HG03025 (cell line): ENCODE measurements around the gene PTGR3.

Experiments
- ATAC-seq: cut with Tn5 transposase; IDR thresholded peaks from one replicate; pipeline ENCODE4 v1.9.1; 2021; ENCODE audit warnings: mild to moderate bottlenecking, moderate library complexity; ENCODE audit not compliant: unreplicated experiment, low FRiP score

The PTGR3 gene

GRCh38 chr18:75209129-75209950, at the start of gene PTGR3:
Gene PTGR3 (minus strand): TSS chr18:75209139. CDS start chr18:75209058, 81 bp downstream.
- peak; percentile 45 for ATAC-seq

GRCh38 chr18:75257605-75258004, 48.7 kb upstream of the PTGR3 start:
- no peak for ATAC-seq

DNA sequence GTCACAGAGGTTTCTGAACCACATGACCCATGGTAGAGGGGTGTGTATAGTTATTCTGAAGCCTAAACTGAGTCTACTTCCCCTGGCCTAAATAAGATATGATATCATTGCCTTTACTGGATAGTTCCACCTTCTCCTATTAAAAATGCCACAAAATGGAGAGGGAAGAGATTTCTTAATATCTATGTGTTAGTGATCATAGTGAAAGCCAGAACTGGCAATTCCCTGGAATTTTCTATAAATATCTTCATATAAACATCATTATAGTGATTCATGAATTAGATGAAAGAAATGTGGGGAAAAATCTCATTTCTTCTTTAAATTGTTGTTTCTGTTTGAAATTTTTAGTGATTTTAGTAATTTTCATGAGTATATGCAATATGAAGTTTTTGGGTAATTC, 47.4 kb upstream of the PTGR3 start:
- no peak for ATAC-seq

GRCh38 chr18:75255094-75255493, 46.2 kb upstream of the PTGR3 start:
- no peak for ATAC-seq

DNA sequence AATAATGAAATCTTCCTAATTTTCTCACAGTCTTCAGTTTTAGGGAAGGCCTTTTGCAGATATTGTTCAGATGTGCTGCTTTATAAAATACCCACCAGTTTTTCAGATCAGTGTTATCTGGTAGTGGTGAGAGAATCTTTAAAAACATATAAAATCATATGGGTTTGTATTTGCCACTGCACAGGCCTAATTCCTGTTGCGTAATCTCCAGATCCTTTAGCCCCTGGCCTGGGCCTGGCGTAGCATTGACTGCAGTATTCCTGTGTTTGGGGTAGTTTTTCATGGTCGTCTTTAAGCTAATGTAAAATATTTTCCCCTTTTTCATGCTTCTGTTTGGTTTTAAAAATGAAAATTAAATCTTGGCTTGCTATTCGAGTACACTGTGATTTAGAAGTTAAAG, 44.8 kb upstream of the PTGR3 start:
- no peak for ATAC-seq

- ATAC-seq: no peak
Measured at GRCh38 chr18:75253043-75253442, 44.1 kb upstream of the PTGR3 start.

DNA sequence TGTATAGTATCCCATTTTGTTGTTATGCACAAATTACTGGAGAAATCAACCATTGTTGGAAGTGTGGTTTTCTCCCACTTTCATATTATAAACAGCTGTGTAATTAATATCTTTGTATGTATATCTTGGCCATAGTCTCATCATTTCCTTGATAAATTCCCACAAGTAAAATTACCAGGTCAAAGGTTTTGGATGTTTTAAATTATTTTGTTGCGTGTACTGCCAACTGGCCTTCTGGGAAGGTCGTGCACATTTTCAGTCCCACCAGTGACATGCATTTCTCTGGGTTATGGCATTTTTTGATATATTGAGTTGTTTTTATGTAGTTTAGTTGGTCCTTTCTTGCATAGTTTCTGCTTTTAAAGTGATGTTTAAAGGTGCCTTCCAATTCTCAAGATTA, 43.2 kb upstream of the PTGR3 start:
- ATAC-seq: no peak

DNA sequence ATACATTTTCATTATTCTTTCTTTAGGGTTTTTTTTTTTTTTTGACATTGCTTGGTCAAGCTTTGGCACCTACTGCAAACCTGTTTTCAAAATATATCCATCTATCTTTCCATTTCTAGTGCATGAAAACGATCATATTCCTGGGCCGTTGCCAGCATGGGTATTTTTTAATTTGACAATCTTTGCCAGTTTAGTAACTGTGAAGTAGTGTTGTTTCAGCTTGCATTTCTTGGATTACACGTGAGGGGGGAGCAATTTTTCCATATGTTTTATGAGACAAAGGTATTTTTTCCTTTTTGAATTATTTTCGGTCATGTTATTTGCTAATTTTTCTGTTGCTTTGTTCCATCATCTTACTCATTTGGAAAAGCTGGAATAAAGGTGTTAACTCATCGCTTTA, 42.5 kb upstream of the PTGR3 start:
- no peak for ATAC-seq

DNA sequence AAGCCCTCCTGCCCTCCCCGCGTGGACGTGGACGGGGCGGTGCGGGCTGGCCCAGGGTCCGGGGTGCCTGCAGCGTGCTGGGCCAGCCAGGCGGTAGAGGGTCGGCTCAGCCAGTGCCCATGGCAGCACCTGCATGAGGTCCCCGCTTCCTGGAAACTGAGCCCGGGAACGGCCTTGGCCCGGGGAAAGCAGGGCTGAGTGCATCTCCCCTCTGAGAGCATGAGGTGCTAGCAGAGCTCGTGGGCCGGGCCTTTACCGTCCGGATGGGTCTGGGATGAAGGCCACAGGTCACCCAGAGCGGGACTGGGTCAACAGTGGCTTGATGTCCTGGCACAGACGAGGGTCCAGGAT, 41.5 kb upstream of the PTGR3 start:
- ATAC-seq: no peak

DNA sequence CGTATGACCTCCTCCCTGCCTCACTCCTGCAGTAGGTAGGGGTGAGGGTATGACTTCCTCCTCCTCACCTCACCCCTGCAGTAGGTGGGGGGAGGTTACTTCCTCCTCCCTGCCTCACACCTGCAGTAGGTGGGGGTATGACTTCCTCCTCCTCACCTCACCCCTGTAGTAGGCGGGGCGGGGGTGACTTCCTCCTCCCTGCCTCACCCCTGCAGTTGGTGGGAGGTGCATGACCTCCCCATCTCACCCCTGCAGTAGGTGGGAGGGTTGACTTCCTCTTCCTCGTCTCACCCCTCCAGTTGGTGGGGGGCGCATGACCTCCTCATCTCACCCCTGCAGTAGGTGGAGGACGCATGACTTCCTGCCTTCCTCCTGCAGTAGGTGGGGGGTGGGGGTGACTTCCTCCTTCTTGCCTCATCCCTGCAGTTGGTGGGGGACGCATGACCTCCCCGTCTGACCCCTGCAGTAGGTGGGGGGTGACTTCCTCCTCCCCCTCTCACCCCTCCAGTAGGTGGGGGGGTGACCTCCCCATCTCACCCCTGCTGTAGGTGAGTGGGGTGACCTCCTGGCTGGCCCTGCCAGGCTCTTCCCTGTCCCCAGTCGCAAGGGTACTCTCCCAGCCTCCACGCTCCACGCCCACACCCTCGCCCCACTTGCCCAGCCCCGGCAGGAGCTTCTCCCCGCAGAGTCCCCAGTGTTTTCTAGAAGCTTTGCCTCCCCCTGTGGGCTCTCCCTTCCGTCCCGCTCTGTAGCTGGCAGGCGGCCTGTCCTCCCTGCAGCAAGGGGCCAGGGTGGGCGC, 40.9 kb upstream of the PTGR3 start:
- ATAC-seq: no peak

GRCh38 chr18:75249175-75249518, 40.2 kb upstream of the PTGR3 start:
- no peak for ATAC-seq

DNA sequence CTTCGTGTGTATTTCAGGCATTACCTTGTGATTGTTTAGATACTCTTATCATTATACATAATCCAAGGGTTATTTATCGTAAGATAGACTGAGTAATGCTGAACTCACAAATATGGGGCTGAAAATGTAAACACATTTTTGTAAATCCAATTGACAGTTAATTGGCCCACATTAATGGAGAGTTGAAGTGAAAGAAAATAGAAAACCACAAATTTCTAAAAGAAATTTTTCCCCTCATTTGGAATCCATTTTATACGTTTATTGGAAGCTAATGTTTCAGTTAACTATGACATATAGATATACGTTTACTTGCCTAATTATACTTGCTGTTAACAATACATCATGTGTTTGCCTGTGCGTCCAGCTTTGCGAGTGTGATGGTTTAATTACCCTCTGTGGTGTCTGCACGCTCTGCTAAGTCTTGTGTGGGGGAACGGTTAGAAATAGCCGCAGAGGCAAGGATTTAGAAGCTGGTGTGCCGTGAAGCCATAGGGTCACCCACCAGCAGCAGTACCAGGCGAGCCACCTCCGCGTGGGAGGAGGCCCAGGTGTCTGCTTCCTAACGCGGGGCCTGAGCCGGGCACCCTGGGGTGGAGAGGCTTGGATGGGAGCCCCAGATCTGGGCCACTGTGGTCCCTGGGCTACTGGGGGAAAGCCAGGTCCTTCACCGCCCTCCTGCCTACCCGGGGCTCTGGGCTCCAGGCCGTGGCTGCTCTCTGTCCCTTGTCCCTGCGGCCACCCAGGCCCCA, 39.7 kb upstream of the PTGR3 start:
- ATAC-seq: no peak

GRCh38 chr18:75247611-75248421, 38.9 kb upstream of the PTGR3 start:
- no peak for ATAC-seq

GRCh38 chr18:75246721-75247610, 38.0 kb upstream of the PTGR3 start:
- no peak for ATAC-seq

DNA sequence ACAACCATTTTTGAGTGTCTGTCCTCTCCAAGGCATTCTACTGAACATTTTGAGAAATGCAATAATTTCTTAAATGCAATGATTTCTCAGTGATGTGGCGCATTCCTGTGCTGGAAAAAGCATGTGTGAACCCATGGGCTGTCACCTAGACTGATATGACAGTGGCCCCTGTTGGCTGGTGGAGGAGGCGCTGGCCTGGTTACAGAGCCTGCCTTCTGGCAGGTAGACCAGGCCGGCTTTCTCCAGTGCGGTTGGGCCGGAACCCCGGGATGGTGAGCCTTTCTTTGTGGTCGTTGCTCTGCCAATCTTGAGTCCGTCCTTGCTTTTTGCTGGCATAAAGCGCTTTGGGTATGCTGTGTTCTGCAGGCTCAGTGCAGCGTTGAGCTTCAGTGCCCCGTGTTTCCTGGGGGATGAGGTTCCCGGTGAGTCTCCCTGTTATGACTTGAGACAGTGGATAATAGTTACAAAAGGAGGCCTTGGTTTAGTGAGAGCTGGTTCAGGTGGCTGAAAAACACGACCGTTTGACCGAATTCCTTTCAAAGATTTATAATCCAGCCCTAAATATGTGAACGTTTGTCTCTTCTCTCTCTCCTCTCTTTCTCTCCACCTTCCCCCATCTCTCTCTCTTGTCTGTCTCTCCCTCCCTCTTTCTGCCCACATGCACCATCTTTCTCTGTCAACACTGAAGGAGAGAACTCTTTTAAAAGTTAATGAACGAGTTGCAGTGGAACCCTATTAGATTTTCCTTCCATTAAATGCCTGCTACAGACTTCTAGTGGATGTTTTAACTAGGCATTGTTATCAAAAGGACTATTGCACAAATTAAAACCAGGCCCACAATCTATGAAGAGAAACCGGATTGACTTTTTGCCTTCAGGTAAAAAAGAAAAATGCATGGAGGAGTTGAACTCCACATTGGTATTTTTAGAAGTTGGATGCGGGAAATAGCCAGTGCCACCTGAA, 35.7 kb upstream of the PTGR3 start:
- no peak for ATAC-seq

- no peak for ATAC-seq
Measured at GRCh38 chr18:75241705-75242104, 32.8 kb upstream of the PTGR3 start.

DNA sequence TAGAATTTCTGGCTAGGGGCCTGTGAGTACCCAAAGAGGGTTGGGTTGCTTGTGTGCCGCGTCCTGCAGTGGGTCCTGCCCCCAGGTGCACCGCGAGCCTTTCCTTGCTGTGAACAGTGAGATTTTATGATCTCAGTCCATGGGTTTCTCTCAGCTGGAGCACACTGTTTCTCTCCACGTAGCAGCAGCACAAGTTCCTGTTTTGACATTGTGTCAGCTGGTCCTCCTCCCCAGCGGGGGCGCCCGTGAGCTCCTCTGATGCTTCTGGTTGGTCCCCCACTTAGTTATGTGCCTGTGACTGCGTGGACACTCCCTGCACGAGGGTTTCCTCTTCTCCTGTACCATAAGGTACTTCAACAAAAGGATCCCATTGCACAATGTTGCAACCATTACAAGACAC, 31.5 kb upstream of the PTGR3 start:
- no peak for ATAC-seq

GRCh38 chr18:75238786-75239185, 29.8 kb upstream of the PTGR3 start:
- no peak for ATAC-seq
